ENCODE results near the gene UMAD1.

UMAD1 gene

DNA sequence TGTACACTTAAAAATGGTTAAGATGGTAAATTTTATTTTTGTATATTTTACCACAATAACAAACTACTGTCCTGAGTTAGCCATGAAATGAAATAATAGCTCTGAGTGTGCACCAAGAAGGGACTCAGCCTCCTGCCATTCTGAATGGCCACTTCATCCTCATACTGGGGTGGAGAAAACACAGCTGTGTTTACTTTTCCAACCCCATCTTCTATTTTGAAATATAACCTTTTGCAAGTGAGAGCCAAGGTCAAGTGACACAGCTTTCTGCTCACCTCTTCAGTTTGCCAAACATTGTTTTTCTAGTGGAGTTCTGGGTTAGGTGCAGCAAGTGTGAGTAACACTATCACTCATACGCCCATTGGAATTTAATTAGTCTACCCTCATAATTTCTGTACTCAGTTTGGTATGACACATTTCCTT, 220.7 kb downstream of the UMAD1 start:
- DNase-seq, result no peak
- H3K36me3 ChIP-seq (ENCODE audit: control insufficient read depth, insufficient read depth, low read length), result no peaks in the 10 kb centered on the region

DNA sequence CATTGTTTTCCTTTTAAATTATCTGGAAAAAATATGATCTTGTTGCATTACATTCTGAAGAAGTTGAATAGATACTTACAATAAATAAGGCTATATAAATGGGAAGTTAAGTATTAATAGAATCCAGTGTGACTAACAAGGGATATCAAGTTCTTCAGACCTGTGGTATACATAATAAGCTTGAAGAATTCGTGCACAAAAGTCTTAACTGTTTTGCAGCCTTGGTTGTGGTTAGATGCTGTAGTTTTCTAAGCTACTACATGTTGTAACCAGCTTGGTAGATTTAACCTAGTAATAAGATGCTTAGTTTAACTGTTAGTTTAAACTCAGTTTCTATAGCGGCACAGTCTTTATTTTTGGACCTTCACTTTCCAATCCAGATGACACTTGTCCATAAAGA, 221.8 kb downstream of the UMAD1 start:
- H3K4me3 ChIP-seq (ENCODE audit: insufficient read depth, low read depth, low read length, poor library complexity, severe bottlenecking), result no peak overlapping the region
- H3K9me3 ChIP-seq (ENCODE audit: control insufficient read depth, low read length), result no peaks in the 10 kb centered on the region
- no peak for DNase-seq
- no peaks in the 10 kb centered on the region for H3K4me1 ChIP-seq (ENCODE audit: control insufficient read depth, insufficient read depth, low read length, poor library complexity, severe bottlenecking)
- H3K27ac ChIP-seq (ENCODE audit: insufficient read depth, low read length, poor library complexity, severe bottlenecking), result no peak overlapping the region
- no peaks in the 10 kb centered on the region for H3K27me3 ChIP-seq (replicated peaks; ENCODE audit: control insufficient read depth, insufficient read depth, low read length, poor library complexity, severe bottlenecking)
- H3K36me3 ChIP-seq (ENCODE audit: control insufficient read depth, insufficient read depth, low read length), result no peaks in the 10 kb centered on the region

More for the DNA sequence above, 220.7 kb downstream of the UMAD1 start:
- Histone ChIP-seq H3K27me3 (replicated peaks; ENCODE audit: control insufficient read depth, insufficient read depth, low read length, poor library complexity, severe bottlenecking) (no peaks in the 10 kb centered on the region), H3K9me3 (ENCODE audit: control insufficient read depth, low read length) (no peaks in the 10 kb centered on the region), H3K4me3 (ENCODE audit: insufficient read depth, low read depth, low read length, poor library complexity, severe bottlenecking) (no peak overlapping the region), H3K4me1 (ENCODE audit: control insufficient read depth, insufficient read depth, low read length, poor library complexity, severe bottlenecking) (no peaks in the 10 kb centered on the region), H3K27ac (ENCODE audit: insufficient read depth, low read length, poor library complexity, severe bottlenecking) (no peak overlapping the region)

DNA sequence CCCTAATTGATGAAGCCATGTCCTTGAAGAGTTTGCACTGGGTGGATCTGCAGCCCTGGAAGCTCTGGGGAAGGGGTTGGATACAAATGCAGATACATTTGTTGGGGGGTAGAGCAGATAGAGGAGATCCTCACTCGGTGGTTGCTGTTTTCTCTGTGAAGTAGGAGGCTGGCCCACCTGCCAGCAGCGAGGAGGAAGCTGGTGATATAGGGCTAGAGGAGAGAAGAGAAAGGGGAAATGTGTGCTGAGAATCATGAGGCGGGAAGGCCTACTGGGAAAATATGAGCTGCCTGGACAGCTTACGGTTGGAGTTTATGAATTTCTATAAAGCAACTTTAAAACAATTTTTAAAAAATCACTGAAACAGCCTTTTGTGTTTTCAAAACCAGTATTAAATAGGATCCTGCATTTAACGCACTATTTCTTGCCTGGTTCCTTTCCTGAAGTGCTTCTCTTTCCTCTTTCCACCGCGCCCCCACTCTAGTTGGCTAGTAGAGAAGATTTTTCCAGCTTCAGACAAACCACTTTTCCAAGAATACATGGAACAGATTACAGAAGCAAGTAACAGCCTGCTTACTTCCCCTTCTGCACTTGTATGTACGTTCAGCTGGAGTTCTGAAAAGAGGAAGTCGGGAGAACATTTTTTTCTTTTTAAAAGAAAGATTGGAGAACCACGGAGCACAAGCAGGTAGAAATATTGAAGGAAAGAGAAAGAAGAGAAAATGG, 227.5 kb downstream of the UMAD1 start:
- no peak for DNase-seq
- H3K27ac ChIP-seq (ENCODE audit: insufficient read depth, low read length, poor library complexity, severe bottlenecking), result no peak overlapping the region
- H3K4me3 ChIP-seq (ENCODE audit: insufficient read depth, low read depth, low read length, poor library complexity, severe bottlenecking), result no peak overlapping the region
- no peaks in the 10 kb centered on the region for H3K36me3 ChIP-seq (ENCODE audit: control insufficient read depth, insufficient read depth, low read length)
- H3K9me3 ChIP-seq (ENCODE audit: control insufficient read depth, low read length), result no peaks in the 10 kb centered on the region
- no peaks in the 10 kb centered on the region for H3K27me3 ChIP-seq (replicated peaks; ENCODE audit: control insufficient read depth, insufficient read depth, low read length, poor library complexity, severe bottlenecking)
- no peaks in the 10 kb centered on the region for H3K4me1 ChIP-seq (ENCODE audit: control insufficient read depth, insufficient read depth, low read length, poor library complexity, severe bottlenecking)

DNA sequence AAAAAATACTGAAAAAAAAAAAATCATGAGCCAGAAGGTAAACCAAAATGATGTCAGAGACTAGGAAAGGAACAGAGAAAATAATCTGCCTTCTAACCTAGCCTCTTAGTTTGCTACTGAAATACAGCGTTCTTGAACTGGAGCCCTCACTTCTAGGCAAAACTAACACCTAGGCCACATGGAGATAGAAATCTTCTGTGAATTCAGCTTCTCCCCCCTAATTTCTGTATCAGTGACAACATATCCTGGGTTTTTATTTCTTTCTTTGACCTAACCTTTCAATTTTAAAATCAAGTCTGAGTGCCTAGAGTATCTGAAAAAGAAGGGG, 228.0 kb downstream of the UMAD1 start:
- H3K27ac ChIP-seq (ENCODE audit: insufficient read depth, low read length, poor library complexity, severe bottlenecking), result no peak overlapping the region

DNA sequence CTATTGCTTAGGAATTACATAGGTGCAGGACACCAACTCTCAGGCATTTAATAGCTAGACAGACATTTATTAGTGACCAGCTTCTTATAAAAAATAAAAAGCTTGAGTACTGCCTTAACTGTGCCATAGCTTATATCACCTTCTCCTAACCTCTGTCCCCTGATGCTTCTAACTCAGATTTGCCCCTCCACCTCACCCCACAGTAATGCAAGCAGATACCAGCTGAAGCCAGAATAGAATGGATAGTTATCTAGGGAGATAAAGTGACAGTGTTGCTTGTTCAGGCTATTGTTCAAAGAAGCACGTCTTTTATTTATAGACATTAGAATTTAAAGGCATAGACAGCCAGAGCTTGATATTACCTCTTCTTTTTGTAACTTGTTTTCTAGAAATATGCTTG, 228.5 kb downstream of the UMAD1 start:
- Histone ChIP-seq H3K4me1 (ENCODE audit: control insufficient read depth, insufficient read depth, low read length, poor library complexity, severe bottlenecking) (no peaks in the 10 kb centered on the region), H3K27me3 (replicated peaks; ENCODE audit: control insufficient read depth, insufficient read depth, low read length, poor library complexity, severe bottlenecking) (no peaks in the 10 kb centered on the region), H3K4me3 (ENCODE audit: insufficient read depth, low read depth, low read length, poor library complexity, severe bottlenecking) (no peak overlapping the region), H3K9me3 (ENCODE audit: control insufficient read depth, low read length) (no peaks in the 10 kb centered on the region), H3K36me3 (ENCODE audit: control insufficient read depth, insufficient read depth, low read length) (no peaks in the 10 kb centered on the region), H3K27ac (ENCODE audit: insufficient read depth, low read length, poor library complexity, severe bottlenecking) (no peak overlapping the region)
- no peak for DNase-seq

More for the DNA sequence above, 228.0 kb downstream of the UMAD1 start:
- Histone ChIP-seq H3K4me1 (ENCODE audit: control insufficient read depth, insufficient read depth, low read length, poor library complexity, severe bottlenecking) (no peaks in the 10 kb centered on the region), H3K27me3 (replicated peaks; ENCODE audit: control insufficient read depth, insufficient read depth, low read length, poor library complexity, severe bottlenecking) (no peaks in the 10 kb centered on the region), H3K4me3 (ENCODE audit: insufficient read depth, low read depth, low read length, poor library complexity, severe bottlenecking) (no peak overlapping the region), H3K9me3 (ENCODE audit: control insufficient read depth, low read length) (no peaks in the 10 kb centered on the region), H3K36me3 (ENCODE audit: control insufficient read depth, insufficient read depth, low read length) (no peaks in the 10 kb centered on the region)
- no peak for DNase-seq

DNA sequence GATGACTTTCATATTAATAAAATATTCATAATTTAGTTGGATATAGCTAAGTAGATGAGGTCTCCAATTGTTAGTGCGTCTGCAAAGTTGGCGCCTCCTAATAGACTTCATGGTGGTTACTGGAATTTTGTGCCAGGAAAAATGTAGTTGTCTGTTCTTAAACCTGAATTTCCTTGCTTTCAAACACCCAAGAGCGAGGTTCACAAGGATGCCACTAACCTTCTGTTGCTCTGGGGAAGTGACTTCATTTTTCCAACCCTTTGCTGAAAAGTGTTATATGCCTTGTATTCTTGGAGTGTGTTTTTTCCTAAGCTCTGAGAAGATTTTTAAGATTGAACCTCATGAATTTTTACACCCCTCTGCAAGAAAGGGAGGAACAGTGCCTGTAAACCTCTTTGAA, 229.1 kb downstream of the UMAD1 start:
- H3K27me3 ChIP-seq (replicated peaks; ENCODE audit: control insufficient read depth, insufficient read depth, low read length, poor library complexity, severe bottlenecking), result no peaks in the 10 kb centered on the region
- H3K4me1 ChIP-seq (ENCODE audit: control insufficient read depth, insufficient read depth, low read length, poor library complexity, severe bottlenecking), result no peaks in the 10 kb centered on the region
- no peak overlapping the region for H3K27ac ChIP-seq (ENCODE audit: insufficient read depth, low read length, poor library complexity, severe bottlenecking)
- DNase-seq, result no peak
- no peak overlapping the region for H3K4me3 ChIP-seq (ENCODE audit: insufficient read depth, low read depth, low read length, poor library complexity, severe bottlenecking)
- H3K36me3 ChIP-seq (ENCODE audit: control insufficient read depth, insufficient read depth, low read length), result no peaks in the 10 kb centered on the region
- H3K9me3 ChIP-seq (ENCODE audit: control insufficient read depth, low read length), result no peaks in the 10 kb centered on the region

DNA sequence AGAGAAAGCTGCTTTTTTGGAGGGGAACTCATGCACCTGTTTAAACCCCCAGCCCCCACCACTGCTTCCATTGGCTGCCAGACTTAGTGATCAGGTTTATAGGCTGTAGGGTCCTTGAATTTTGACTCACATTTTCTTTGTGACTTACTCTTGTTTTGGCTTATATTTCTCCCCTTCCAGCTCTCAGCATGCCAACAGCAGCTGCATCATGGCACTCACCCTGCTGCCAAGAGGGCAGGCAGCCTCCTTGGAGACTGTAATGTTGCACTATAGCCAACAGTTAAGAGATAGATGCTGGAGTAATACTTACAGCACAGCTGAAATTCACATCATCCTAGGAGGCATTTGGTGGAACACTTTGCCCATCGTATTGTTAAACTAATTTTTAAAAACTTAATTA, 230.0 kb downstream of the UMAD1 start:
- Histone ChIP-seq H3K4me3 (ENCODE audit: insufficient read depth, low read depth, low read length, poor library complexity, severe bottlenecking) (no peak overlapping the region), H3K27ac (ENCODE audit: insufficient read depth, low read length, poor library complexity, severe bottlenecking) (no peak overlapping the region), H3K27me3 (replicated peaks; ENCODE audit: control insufficient read depth, insufficient read depth, low read length, poor library complexity, severe bottlenecking) (no peaks in the 10 kb centered on the region), H3K9me3 (ENCODE audit: control insufficient read depth, low read length) (no peaks in the 10 kb centered on the region), H3K36me3 (ENCODE audit: control insufficient read depth, insufficient read depth, low read length) (no peaks in the 10 kb centered on the region), H3K4me1 (ENCODE audit: control insufficient read depth, insufficient read depth, low read length, poor library complexity, severe bottlenecking) (no peaks in the 10 kb centered on the region)
- DNase-seq, result no peak

DNA sequence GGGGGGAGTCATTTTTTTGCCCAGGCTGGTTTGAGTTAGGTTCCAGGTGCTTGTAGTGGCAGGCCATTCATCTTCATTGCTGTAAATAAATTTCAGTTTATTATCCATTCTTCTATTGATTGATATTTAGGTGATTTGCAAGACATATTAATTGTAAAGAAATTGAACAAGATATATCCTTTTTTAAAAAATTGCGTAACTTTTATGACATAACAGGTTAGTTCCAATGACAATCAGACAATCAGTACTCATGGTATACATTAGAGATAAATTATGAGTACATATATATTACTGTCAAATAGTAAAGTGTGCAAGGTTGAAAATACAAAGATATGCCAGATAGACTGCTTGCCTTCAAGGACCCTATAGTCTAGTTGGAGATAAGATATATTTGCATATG, 235.9 kb downstream of the UMAD1 start:
- Histone ChIP-seq H3K9me3 (ENCODE audit: control insufficient read depth, low read length) (no peaks in the 10 kb centered on the region), H3K4me1 (ENCODE audit: control insufficient read depth, insufficient read depth, low read length, poor library complexity, severe bottlenecking) (no peaks in the 10 kb centered on the region), H3K27me3 (replicated peaks; ENCODE audit: control insufficient read depth, insufficient read depth, low read length, poor library complexity, severe bottlenecking) (no peaks in the 10 kb centered on the region), H3K27ac (ENCODE audit: insufficient read depth, low read length, poor library complexity, severe bottlenecking) (no peak overlapping the region), H3K36me3 (ENCODE audit: control insufficient read depth, insufficient read depth, low read length) (no peaks in the 10 kb centered on the region), H3K4me3 (ENCODE audit: insufficient read depth, low read depth, low read length, poor library complexity, severe bottlenecking) (no peak overlapping the region)
- no peak for DNase-seq

DNA sequence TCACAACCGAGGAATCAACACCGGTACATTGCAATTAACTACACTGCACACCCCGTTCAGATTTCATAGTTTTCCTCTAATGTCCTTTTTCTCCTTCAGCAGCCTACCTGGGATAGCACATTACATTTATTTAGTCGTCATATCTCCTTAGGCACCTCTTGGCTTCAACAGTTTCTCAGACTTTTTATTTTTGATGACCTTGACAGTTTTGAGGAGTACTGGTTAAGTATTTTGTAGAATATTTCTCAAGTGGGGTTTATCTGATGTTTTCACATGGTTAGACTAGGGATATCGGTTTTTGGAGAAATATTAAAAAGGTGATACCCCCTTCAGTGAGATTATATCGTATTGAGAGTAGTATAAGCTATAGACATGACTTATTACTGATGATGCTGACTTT, 241.0 kb downstream of the UMAD1 start:
- Histone ChIP-seq H3K9me3 (ENCODE audit: control insufficient read depth, low read length) (no peaks in the 10 kb centered on the region), H3K4me3 (ENCODE audit: insufficient read depth, low read depth, low read length, poor library complexity, severe bottlenecking) (no peak overlapping the region), H3K27ac (ENCODE audit: insufficient read depth, low read length, poor library complexity, severe bottlenecking) (no peak overlapping the region), H3K4me1 (ENCODE audit: control insufficient read depth, insufficient read depth, low read length, poor library complexity, severe bottlenecking) (no peaks in the 10 kb centered on the region), H3K36me3 (ENCODE audit: control insufficient read depth, insufficient read depth, low read length) (no peaks in the 10 kb centered on the region), H3K27me3 (replicated peaks; ENCODE audit: control insufficient read depth, insufficient read depth, low read length, poor library complexity, severe bottlenecking) (no peaks in the 10 kb centered on the region)
- no peak for DNase-seq

DNA sequence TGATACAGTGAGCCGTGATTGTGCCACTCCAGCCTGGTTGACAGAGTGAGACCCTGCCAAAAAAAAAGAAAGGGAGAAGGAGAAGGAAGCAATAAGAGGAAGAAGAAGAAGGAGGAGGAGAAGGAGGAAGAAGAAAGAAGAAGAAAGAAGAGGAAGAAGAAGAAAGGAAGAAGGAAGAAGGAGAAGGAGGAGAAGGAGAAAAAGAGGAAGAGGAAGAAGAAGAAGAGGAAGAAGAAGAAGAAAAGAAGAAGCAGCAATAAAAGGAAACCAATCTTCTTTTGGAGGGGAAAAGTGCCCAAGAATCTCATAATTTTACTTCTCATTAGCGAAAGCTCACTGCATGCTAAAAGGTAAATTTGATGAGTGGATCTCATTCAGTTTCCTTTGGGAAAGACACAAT, 242.3 kb downstream of the UMAD1 start:
- H3K27ac ChIP-seq (ENCODE audit: insufficient read depth, low read length, poor library complexity, severe bottlenecking), result no peak overlapping the region
- DNase-seq, result no peak
- no peaks in the 10 kb centered on the region for H3K36me3 ChIP-seq (ENCODE audit: control insufficient read depth, insufficient read depth, low read length)
- H3K4me1 ChIP-seq (ENCODE audit: control insufficient read depth, insufficient read depth, low read length, poor library complexity, severe bottlenecking), result no peaks in the 10 kb centered on the region
- no peak overlapping the region for H3K4me3 ChIP-seq (ENCODE audit: insufficient read depth, low read depth, low read length, poor library complexity, severe bottlenecking)
- no peaks in the 10 kb centered on the region for H3K27me3 ChIP-seq (replicated peaks; ENCODE audit: control insufficient read depth, insufficient read depth, low read length, poor library complexity, severe bottlenecking)
- H3K9me3 ChIP-seq (ENCODE audit: control insufficient read depth, low read length), result no peaks in the 10 kb centered on the region

All from effector memory CD4-positive, alpha-beta T cell (primary cell).